HepG2 (cell line): ENCODE measurements around the gene DOCK10. TPM values are rescaled to one million over a fixed set of nuclear protein-coding genes. Genes with fewer than 3 reads are reported as not detected.

ENCODE experiments used
- ATAC-seq: fragments of 200-7000 bp; cut with Tn5 transposase; 3 replicates; pipeline ENCODE4 v1.9.1; 2020; ENCODE audit warnings: mild to moderate bottlenecking, moderate library complexity
- Bru-seq: library from RNA; stranded (reverse); fragments of 400-500 nt; gene quantifications from one replicate; lab custom pipeline; 2021; lab: Mats Ljungman, UMichigan
- BruChase-seq, 2 experiments: library from RNA; stranded (reverse); fragments of 400-500 nt; gene quantifications; one replicate each; lab custom pipeline; 2021; lab: Mats Ljungman, UMichigan
- BruUV-seq: library from RNA; stranded (reverse); fragments of 400-500 nt; replicated peaks from 2 replicates; lab custom pipeline; 2021; lab: Mats Ljungman, UMichigan
- CTCF ChIA-PET: fragments of 300-600 bp; formaldehyde crosslinking; extraction: SDS; loops from one replicate; lab custom pipeline; 2021; ENCODE audit warnings: low total read pairs, inconsistent platforms, low intra/inter-chr PET ratio; lab: Yijun Ruan, JAX
- POLR2A ChIA-PET: fragments of 350-600 bp; sonication (Branson Sonifier 250); formaldehyde crosslinking; loops from one replicate; lab custom pipeline; 2020; ENCODE audit warnings: antibody characterized with exemption, inconsistent platforms; lab: Yijun Ruan, JAX
- DNase-seq: peaks from one replicate; pipeline ENCODE4 v3.0.0-alpha.2; 2015; ENCODE audit warnings: low spot score
- FAIRE-seq: peaks from 3 replicates; lab custom pipeline; 2011; peaks lifted over from hg19 to GRCh38; lab: Jason Lieb, UNC
- H2AFZ ChIP-seq: one replicate; pipeline ENCODE4 v1.6.1; 2011; ENCODE audit warnings: low read length, inconsistent platforms
- H3K27ac ChIP-seq: fragments of 300-600 bp; 3 replicates; pipeline ENCODE4 v1.8.0; 2011; ENCODE audit warnings: mixed run types, mild to moderate bottlenecking, mixed read lengths, low read length, inconsistent platforms; ENCODE audit not compliant: insufficient read depth; ENCODE audit errors: extremely low read length
- H3K27me3 ChIP-seq, 2 experiments: fragments of 200-600 bp in 1 of 2; 2 replicates in 1 of 2; 3 replicates in 1 of 2; pipeline versions ENCODE4 v1.6.0 to v1.8.0; 2011; ENCODE audit warnings: low read length in 2 of 2, mild to moderate bottlenecking in 2 of 2, moderate library complexity in 2 of 2, inconsistent platforms in 1 of 2; ENCODE audit not compliant: insufficient read depth in 2 of 2, control insufficient read depth in 1 of 2
- H3K36me3 ChIP-seq, 2 experiments: fragments of 200-600 bp in 1 of 2; replicated peaks in 1 of 2; 2 replicates in 1 of 2; 3 replicates in 1 of 2; pipeline versions ENCODE4 v1.5.1 to v1.8.0; 2011; ENCODE audit warnings: low read length in 2 of 2, inconsistent platforms in 1 of 2; ENCODE audit not compliant: insufficient read depth in 2 of 2, control insufficient read depth in 1 of 2
- H3K4me1 ChIP-seq: 2 replicates; pipeline ENCODE4 v1.5.1; 2012; ENCODE audit warnings: low read length, inconsistent platforms; ENCODE audit not compliant: insufficient read depth
- H3K4me2 ChIP-seq: 2 replicates; pipeline ENCODE4 v1.6.0; 2011; ENCODE audit warnings: low read depth, low read length, inconsistent platforms
- H3K4me3 ChIP-seq, 3 experiments: fragments of 200-600 bp in 1 of 3; sonication (generic), shearing (Covaris generic) in 1 of 3; replicated peaks in 1 of 3; 2 replicates each; pipeline ENCODE4 v1.5.1; 2011 to 2016; ENCODE audit warnings: low read length in 3 of 3, inconsistent platforms in 2 of 3, low read depth in 2 of 3, mild to moderate bottlenecking in 2 of 3, control low read depth in 1 of 3, mixed read lengths in 1 of 3; ENCODE audit not compliant: insufficient read depth in 1 of 3
- H3K79me2 ChIP-seq: one replicate; pipeline ENCODE4 v1.6.1; 2011; ENCODE audit warnings: low read length, inconsistent platforms; ENCODE audit not compliant: insufficient read depth
- H3K9ac ChIP-seq: 2 replicates; pipeline ENCODE4 v1.6.0; 2011; ENCODE audit warnings: mild to moderate bottlenecking, low read depth, low read length, inconsistent platforms; ENCODE audit not compliant: insufficient read depth
- H3K9me3 ChIP-seq: 2 replicates; pipeline ENCODE4 v1.5.1; 2012; ENCODE audit warnings: mild to moderate bottlenecking, low read length
- H4K20me1 ChIP-seq: 2 replicates; pipeline ENCODE4 v1.6.0; 2011; ENCODE audit warnings: inconsistent platforms, mild to moderate bottlenecking, low read length, moderate library complexity; ENCODE audit not compliant: insufficient read depth
- NFAT5 ChIP-seq: sonication (generic); formaldehyde crosslinking; IDR thresholded peaks from 2 replicates; pipeline ENCODE4 v1.4.0; 2020; ENCODE audit warnings: missing genetic modification reagents
- NKX3-1 ChIP-seq: sonication (generic); formaldehyde crosslinking; IDR thresholded peaks from 2 replicates; pipeline ENCODE4 v1.5.0; 2020; ENCODE audit warnings: missing genetic modification reagents
- PATZ1 ChIP-seq: sonication (generic); formaldehyde crosslinking; IDR thresholded peaks from 2 replicates; pipeline ENCODE4 v1.4.0; 2020; ENCODE audit warnings: missing genetic modification reagents
- REXO4 ChIP-seq: sonication (generic); formaldehyde crosslinking; IDR thresholded peaks from 2 replicates; pipeline ENCODE4 v1.8.0; 2022; ENCODE audit warnings: missing genetic modification reagents, mild to moderate bottlenecking, borderline replicate concordance
- ZNF557 ChIP-seq: sonication (generic); formaldehyde crosslinking; IDR thresholded peaks from 2 replicates; pipeline ENCODE4 v1.4.0; 2020; ENCODE audit warnings: missing genetic modification reagents
- ZNF644 ChIP-seq: IDR thresholded peaks from 2 replicates; pipeline ENCODE4 v1.6.1; 2016; ENCODE audit warnings: low read depth
- WGBS: methylation state at CpG from one replicate; pipeline ENCODE4 v1.1.6; 2017; ENCODE audit warnings: low lambda C conversion rate; 5-methylcytosine and 5-hydroxymethylcytosine counted together
- in situ Hi-C: cut with HindIII; loops from 2 replicates; pipeline ENCODE4 v1.10.0; 2017; ENCODE audit warnings: low pct_unique_long_range_greater_than_20kb; ENCODE audit not compliant: extremely low pct_ligation_motif_present
- intact Hi-C: fragments of 100-400 bp; cut with micrococcal nuclease; formaldehyde crosslinking; loops from one replicate; pipeline ENCODE4 v1.10.0; 2022; ENCODE audit not compliant: unreplicated experiment
- long read RNA-seq, 2 experiments: library from RNA in 1 of 2; library from polyadenylated mRNA in 1 of 2; stranded (forward) in 1 of 2; unstranded in 1 of 2; transcript quantifications; one replicate each; pipeline ENCODE4 v2.0.0, GENCODE V29; 2019 to 2022
- polyA minus RNA-seq, 3 experiments: library from RNA; depleted of rRNA, polyadenylated mRNA; stranded (reverse); fragments of >200 nt; gene quantifications; 2 replicates each; pipeline ENCODE4 v1.2.3, GENCODE V29; 2011; ENCODE audit warnings: low replicate concordance in 1 of 3
- polyA plus RNA-seq, 8 experiments: library from polyadenylated mRNA; depleted of rRNA in 3 of 8; stranded (reverse) in 7 of 8; unstranded in 1 of 8; fragments of >200 nt; fragmentation: Illumina TruSeq in 4 of 8; extraction: Trizol in 4 of 8; gene quantifications; 2 replicates each; pipeline versions ENCODE4 v1.2.1 to v1.2.3, GENCODE V29; 2011 to 2016; ENCODE audit warnings: low read depth in 4 of 8, missing spikeins in 1 of 8, mixed read lengths in 1 of 8; ENCODE audit not compliant: insufficient read depth in 1 of 8
- total RNA-seq, 5 experiments: library from RNA; depleted of rRNA; stranded (reverse); fragments of >200 nt; fragmentation: Illumina TruSeq; extraction: Trizol; gene quantifications; 2 replicates each; pipeline ENCODE4 v1.2.3, GENCODE V29; 2016; ENCODE audit warnings: low read depth in 1 of 5
- TF ChIP-seq, protein P1 (sequence below): sonication (generic); formaldehyde crosslinking; IDR thresholded peaks from 2 replicates; pipeline ENCODE4 v1.5.0; 2020; ENCODE audit warnings: mild to moderate bottlenecking, missing genetic modification reagents

The DOCK10 gene
- total RNA-seq (2016; rRNA removed; fragmentation: Illumina TruSeq; extraction: Trizol) (not detected in 2 replicates), polyA plus RNA-seq (2011; rRNA removed) (not detected in 2 replicates), polyA minus RNA-seq (2011; rRNA and poly(A)+ RNA removed; ENCODE audit: low replicate concordance) (not detected in 2 replicates), Bru-seq, nascent RNA (percentile 10 among the genes with signal in this experiment), BruChase-seq, experiment 1, labeled RNA remaining after a 6-hour chase (percentile 8 among the genes with signal in this experiment), BruChase-seq, experiment 2, labeled RNA remaining after a 2-hour chase (percentile 10 among the genes with signal in this experiment)
- not detected in 2 replicates for total RNA-seq (2016; cell fraction: cytosol; rRNA removed; fragmentation: Illumina TruSeq; extraction: Trizol; ENCODE audit: low read depth)
- total RNA-seq (2016; cell fraction: insoluble cytoplasmic fraction; rRNA removed; fragmentation: Illumina TruSeq; extraction: Trizol) = not detected in 2 replicates
- total RNA-seq (2016; cell fraction: membrane; rRNA removed; fragmentation: Illumina TruSeq; extraction: Trizol) = not detected in 2 replicates
- total RNA-seq (2016; cell fraction: nucleus; rRNA removed; fragmentation: Illumina TruSeq; extraction: Trizol) = not detected in 2 replicates
- polyA plus RNA-seq (2011; cell fraction: cytosol; rRNA removed) = 0.05 TPM in 1 of 2 replicates, not detected in the other
- not detected in 2 replicates for polyA plus RNA-seq (2011; cell fraction: nucleus; rRNA removed)
- polyA plus RNA-seq (2012) = not detected in 2 replicates
- not detected in 2 replicates for polyA plus RNA-seq (2016; cell fraction: cytosol; fragmentation: Illumina TruSeq; extraction: Trizol; ENCODE audit: low read depth)
- not detected in 2 replicates for polyA plus RNA-seq (2016; cell fraction: insoluble cytoplasmic fraction; fragmentation: Illumina TruSeq; extraction: Trizol; ENCODE audit: low read depth)
- polyA plus RNA-seq (2016; cell fraction: membrane; fragmentation: Illumina TruSeq; extraction: Trizol; ENCODE audit: low read depth) = not detected in 2 replicates
- polyA plus RNA-seq (2016; cell fraction: nucleus; fragmentation: Illumina TruSeq; extraction: Trizol; ENCODE audit: insufficient read depth, low read depth) = not detected in 2 replicates
- polyA minus RNA-seq (2011; cell fraction: cytosol; rRNA and poly(A)+ RNA removed) = not detected in 2 replicates
- not detected in 2 replicates for polyA minus RNA-seq (2011; cell fraction: nucleus; rRNA and poly(A)+ RNA removed)
- long read RNA-seq, experiment 1 = 0 reads
- long read RNA-seq, experiment 2 = 0 reads

DNA sequence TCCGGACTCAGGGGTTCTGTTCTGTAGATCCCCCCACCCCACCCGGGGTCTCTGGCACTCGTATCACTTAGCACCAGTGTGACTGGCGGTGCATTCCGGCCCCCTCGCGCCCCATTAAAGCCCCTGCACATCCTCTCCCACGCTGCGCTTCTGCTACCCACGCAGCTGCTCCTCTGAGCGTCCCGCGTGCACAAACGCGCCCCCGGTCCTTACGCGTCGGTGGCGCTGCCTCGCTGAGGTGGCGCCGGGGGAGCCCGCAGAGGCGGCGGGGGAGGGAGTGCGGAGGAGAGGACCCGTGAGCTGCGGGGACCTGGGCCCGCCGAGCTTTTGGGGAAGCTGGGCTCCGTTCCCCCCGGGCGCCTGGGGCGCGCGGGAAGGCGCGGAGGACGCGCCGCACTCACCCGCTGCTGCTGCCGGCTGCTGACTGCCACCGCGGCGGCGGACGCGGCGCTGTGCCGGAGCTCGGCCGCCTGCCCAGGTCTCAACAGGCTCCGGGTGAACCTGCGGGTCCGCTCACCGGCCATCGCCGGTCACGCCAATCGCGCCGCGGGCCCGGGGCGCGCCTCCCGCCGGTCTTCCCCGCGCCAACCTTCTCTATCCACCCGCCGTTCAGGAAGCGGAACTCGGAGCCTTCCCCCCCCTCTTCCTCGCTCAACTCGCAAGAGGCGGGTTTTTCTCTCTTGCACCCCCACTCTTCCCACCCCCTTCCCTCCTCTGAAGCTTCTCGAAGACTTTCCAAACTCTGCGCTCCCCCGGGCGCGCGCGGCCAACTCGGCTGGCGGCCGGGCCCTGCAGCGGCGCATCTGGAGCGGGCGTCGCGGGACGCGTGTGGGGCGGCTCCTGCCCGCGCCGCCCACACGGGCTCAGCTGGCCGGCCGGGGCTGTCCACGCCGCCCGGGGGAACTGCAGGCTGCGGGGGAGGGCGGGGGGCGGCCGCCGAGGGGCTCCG, at the start of gene DOCK10:
DOCK10 (minus strand) TSS at position 618 of the 949 bp plus-strand sequence; CDS start at position 524, 94 bp downstream.
- Histone ChIP-seq H3K27ac (no peak within 1 kb of the TSS), H4K20me1 (no peaks in the 10 kb centered on the region), H3K36me3 (no peaks in the 10 kb centered on the region), H3K9ac (no peak within 1 kb of the TSS), H3K4me3 (no peak within 1 kb of the TSS), H3K9me3 (no peaks in the 10 kb centered on the region), H3K79me2 (no peaks in the 10 kb centered on the region), H3K4me2 (no peak within 1 kb of the TSS), H3K4me1 (no peaks in the 10 kb centered on the region), H2AFZ (no peak within 1 kb of the TSS), H3K27me3 (peaks cover 0 to 35% of the 10 kb centered on the region in 2 experiments; a peak in 3 of 5 replicates)
- DNase-seq (no peak), ATAC-seq (peak; percentile 70), FAIRE-seq (no peak)
- in situ Hi-C loops = no loop called here
- no TSS peak for BruUV-seq
- ChIA-PET CTCF (no interaction called here), POLR2A (no interaction called here)
- WGBS = 41% methylated on average over 68 of the region's 113 CpGs
- intact Hi-C loops = no loop called here
- TF ChIP-seq ZNF557 (CRISPR knock-in tag) (no peak), REXO4 (no peak), NFAT5 (CRISPR knock-in tag) (no peak), PATZ1 (CRISPR knock-in tag) (no peak), NKX3-1 (no peak), ZNF644 (no peak)
- TF ChIP-seq, protein P1, sequence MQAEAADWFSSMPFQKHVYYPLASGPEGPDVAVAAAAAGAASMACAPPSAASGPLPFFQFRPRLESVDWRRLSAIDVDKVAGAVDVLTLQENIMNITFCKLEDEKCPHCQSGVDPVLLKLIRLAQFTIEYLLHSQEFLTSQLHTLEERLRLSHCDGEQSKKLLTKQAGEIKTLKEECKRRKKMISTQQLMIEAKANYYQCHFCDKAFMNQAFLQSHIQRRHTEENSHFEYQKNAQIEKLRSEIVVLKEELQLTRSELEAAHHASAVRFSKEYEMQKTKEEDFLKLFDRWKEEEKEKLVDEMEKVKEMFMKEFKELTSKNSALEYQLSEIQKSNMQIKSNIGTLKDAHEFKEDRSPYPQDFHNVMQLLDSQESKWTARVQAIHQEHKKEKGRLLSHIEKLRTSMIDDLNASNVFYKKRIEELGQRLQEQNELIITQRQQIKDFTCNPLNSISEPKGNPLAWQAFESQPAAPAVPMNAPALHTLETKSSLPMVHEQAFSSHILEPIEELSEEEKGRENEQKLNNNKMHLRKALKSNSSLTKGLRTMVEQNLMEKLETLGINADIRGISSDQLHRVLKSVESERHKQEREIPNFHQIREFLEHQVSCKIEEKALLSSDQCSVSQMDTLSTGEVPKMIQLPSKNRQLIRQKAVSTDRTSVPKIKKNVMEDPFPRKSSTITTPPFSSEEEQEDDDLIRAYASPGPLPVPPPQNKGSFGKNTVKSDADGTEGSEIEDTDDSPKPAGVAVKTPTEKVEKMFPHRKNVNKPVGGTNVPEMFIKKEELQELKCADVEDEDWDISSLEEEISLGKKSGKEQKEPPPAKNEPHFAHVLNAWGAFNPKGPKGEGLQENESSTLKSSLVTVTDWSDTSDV = no peak
